Ammon's horn (tissue), 1 donor: ENCODE results near the gene MRPS10.
"Not testable (repeated sequence)": the region's sequence is repeated elsewhere in the genome, so short reads cannot be mapped to it uniquely, and the experiment has no call there.

ENCODE experiments used
- DNase-seq: peaks from one replicate; pipeline ENCODE4 v3.0.0-alpha.2; 2016; ENCODE audit warnings: low spot score

Gene MRPS10

GRCh38 chr6:42207559-42207958, 10.1 kb downstream of the MRPS10 start:
- not testable (repeated sequence) for DNase-seq

DNA sequence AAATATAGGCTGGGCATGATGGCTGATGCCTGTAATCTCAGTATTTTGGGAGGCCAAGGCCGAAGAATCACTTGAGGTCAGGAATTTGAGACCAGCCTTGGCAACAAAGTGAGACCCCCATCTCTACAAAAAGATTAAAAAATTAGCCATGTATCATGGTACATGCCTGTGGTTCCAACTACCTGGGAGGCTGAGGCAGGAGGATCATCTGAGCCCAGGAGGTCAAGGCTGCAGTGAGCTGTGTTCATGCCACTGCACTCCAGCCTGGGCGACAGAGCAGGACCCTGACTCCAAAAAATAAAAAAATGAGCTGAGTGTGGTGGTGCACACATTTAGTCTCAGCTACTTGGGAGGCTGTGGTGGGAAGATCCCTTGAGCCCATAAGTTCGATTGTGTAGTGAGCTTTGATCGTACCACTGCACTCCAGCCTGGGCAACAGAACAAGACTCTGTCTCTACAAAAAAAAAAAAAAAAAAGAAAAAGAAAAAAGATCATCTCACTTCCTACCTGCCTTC, 12.8 kb downstream of the MRPS10 start:
- no peak for DNase-seq

DNA sequence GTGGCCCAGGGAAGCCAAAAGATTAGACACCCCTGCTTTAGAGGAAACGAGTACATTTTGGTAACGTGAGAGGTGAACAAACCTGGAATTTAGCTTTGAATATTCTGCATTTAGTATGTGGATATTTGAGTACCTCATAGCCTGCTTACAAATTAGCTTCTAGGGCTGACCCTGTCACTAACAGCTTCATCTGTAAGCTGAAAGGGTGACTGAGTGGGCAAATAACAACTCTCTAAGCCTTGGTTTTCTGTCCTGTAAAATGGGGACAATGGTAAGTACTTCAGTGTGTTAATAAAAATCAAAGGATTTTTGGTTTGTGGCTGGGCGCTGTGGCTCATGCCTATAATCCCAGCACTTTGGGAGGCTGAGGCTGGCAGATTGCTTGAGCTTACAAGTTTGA, 14.5 kb downstream of the MRPS10 start:
- DNase-seq, result no peak

GRCh38 chr6:42202131-42202915, 15.3 kb downstream of the MRPS10 start:
- DNase-seq, result not testable (repeated sequence)

- no peak for DNase-seq
These were observed 16.3 kb downstream of the MRPS10 start for GRCh38 chr6:42201382-42201781.

DNA sequence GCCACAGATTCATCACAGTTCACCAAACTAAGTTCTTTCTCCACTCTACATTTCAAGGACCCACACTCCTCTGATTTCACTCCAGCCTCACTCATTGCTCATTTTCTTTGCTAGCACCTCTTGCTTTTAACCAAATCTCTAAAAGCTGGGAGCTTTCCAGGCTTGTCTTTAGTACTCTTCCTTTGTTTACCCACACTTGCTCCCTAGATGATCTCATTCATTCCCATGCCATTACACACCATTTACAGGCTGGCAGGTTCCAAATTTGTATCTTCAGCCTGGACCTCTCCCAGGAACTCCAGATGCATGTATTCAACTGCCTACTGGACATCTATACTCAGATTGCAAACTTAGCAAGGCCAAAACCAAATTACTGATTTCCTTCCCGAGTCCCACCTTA, 17.6 kb downstream of the MRPS10 start:
- DNase-seq, result peak; percentile 30

DNA sequence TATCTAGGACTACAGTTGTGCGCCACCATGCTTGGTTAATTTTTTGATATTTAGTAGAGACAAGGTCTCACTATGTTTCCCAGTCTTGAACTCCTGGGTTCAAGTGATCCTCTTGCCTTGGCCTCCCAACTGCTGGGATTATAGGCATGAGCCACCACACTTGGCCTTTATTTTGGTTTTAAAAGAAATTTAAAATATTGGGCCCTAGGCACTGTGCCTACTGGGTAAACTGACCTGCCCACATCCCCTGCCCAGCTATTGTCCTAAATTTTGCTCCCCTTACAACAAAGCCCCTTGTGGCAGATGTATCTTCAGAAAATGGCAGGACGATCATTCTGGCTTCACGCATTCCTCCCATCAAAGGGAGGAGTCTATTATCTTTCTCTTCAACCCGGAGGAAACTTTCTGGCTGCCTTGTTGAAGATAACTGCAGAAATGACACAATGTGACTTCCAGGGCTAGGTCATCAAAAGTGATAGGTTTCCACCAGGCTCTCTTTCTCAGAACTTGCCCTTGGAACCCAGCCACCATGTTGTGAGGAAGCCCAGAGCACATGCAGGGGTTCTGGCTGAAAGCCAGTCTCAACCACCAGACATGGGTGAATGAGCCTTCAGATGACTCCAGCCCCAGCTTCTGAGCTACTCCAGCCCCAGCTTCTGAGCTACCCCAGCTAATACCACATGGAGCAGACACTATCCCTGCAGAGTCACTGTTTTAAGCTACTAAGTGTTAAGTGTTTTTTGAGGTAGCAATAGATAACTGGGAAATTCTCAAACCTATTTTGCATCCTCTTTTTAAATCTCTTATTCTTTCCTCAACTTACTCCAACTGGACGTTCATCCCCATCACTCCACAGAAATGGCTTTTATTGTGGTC, 18.3 kb downstream of the MRPS10 start:
- DNase-seq, result no peak

- peak; percentile 45 for DNase-seq
These were observed 19.9 kb downstream of the MRPS10 start for GRCh38 chr6:42197555-42198362.

DNA sequence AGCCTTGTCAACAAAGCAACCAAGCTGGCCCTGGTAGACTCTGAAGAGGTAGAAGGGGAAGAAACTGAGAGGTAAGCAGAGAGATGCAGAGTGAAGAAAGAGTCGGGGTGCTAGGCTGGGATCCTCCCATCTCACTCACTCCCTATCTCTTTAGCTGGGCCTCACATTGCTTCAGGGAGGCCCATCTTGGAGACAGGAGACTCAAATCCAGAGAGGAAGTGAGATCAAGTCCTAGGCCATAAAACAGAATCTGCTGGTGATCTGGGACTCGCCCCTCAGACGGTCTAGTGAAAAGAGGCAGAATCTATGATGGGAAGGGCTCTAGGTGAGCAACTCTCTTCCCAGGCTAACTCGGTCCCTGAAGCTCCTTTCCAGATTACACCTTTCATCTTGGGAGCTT, 22.2 kb downstream of the MRPS10 start:
- DNase-seq, result no peak

DNA sequence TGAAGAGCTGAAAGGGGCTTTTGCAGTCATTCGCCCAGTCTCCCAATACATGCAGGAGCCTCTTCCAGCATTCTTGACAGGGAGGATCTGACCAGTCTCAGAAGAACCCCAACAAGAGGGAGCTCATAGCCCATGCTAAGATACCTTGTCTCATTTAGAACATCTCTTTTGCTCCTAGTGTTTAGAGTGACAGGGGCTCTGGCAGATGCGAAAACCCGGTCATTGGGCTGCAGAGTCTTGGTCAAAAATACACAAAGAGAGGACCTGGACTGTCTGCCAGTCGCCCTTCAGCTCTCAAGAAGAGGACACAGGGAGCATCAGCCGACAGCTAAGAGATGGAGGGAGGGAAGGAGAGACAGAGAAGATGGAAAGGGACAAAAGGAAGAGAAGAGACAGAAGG, 23.6 kb downstream of the MRPS10 start:
- DNase-seq, result no peak

DNA sequence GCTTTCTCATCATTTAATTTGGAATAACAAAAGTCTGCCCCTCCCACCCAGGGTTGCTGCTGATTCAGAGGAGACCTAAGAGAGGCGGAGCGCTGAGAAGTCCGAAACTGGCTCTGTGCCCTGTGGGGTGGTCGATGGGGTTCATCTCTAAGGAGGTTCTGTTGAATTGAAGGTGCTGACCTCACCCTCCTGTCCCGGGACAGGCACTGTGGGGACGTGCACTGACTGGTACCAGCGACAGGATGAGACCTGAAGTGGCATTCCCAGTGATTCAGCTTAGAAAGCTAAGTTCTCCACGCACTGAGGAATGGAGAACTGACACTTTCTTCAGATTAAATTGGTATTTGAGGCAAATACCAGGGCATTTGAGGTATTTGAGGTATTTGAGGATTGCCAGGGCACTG, 24.2 kb downstream of the MRPS10 start:
- no peak for DNase-seq

- DNase-seq, result not testable (repeated sequence)
These were observed 25.3 kb downstream of the MRPS10 start for GRCh38 chr6:42192385-42192784.

DNA sequence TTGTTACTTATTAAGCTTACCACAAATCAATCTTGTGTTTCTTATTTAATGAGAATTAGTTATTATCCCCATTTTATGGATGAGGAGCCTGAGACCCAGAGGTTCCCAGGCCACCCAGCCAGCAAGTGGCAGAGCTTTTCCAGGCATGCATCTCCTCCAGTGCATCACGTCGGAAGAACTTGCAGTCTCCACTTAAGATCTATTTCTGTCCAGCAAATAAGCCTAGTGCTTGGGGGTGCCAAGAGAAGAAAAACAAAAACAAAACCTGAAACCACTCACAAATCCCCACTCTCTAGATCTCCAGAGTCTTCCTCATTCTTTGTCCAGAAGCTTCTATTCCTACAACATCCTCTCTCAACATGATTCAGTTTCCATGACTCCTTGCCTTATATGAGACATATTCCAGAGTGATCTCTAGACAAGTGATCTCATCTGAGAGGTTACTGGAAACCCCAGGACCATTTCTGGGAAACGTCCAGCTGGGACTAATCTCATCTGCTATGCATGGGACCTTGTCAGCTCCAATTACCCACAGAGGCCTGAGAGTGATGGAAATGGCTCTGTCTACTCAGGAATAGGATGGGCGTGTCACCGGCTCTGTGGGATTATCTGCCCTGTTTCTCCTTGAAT, 27.0 kb downstream of the MRPS10 start:
- no peak for DNase-seq

DNA sequence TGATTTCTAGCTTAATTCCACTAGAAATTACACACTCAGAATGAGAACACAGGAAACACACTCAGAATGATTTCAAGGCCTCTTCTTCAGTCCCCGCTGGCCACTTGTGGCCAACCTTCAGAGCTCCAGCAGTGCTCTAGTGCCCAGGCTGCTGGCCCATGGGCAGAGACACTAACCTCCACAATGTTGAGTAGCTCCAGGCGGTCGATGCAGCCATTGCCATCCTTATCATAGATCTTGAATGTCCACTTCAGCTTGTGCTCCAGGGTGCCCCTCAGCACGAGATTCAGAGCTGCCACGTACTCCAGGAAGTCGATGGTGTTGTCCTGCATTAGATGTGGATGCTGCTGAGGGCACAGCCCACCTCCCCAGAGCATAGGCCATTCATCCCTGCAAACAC, 29.3 kb downstream of the MRPS10 start:
- DNase-seq, result no peak

GRCh38 chr6:42185597-42185996, 32.1 kb downstream of the MRPS10 start:
- no peak for DNase-seq

- no peak for DNase-seq
These were observed 33.2 kb downstream of the MRPS10 start for GRCh38 chr6:42184475-42184874.

- no peak for DNase-seq
These were observed 35.6 kb downstream of the MRPS10 start for GRCh38 chr6:42182101-42182500.

- no peak for DNase-seq
These were observed 37.7 kb downstream of the MRPS10 start for GRCh38 chr6:42179945-42180313.

- DNase-seq, result no peak
These were observed 38.3 kb downstream of the MRPS10 start for GRCh38 chr6:42179261-42179944.

DNA sequence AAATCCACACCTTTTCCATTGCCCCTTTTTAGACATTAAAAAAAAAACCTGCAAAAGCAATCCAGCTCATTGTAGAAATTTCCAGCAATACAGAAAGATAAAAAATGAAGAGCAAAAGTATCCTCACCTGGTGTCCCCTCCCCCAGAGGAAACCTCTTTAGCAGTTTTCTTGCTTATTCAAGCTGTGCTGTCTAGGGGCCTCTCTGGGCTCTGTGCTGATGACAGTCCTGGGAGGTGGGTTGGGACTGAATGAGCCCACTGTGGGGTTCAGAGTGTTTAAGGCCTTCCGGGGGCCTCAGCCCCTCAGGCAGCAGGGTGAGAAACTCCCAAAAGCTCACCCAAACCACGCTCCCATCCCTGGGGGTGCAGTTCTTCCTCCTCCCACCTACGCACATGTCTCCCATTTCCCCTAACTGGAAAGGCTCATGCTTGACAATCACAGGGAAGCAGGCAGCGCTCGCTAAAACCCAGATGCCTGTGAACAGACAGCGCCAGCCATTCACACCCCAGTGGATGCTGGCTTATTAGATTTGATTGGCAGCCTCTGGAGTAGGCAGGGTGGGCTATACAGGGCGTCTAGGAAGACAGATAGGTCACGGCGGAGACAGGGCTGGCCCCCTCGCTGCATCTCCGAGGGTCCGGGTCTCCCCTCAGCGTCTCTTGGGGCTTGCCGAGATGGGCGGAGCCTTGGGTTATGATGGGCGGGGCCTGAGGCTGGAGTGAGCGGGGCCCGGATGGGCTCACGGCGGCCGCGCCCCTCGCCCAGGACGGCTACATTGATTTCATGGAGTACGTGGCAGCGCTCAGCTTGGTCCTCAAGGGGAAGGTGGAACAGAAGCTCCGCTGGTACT, 39.9 kb downstream of the MRPS10 start:
- no peak for DNase-seq
